ENCODE measurements around the gene PANK2.
"Not testable (repeated sequence)": the region's sequence is repeated elsewhere in the genome, so short reads cannot be mapped to it uniquely, and the experiment has no call there.

The PANK2 gene

DNA sequence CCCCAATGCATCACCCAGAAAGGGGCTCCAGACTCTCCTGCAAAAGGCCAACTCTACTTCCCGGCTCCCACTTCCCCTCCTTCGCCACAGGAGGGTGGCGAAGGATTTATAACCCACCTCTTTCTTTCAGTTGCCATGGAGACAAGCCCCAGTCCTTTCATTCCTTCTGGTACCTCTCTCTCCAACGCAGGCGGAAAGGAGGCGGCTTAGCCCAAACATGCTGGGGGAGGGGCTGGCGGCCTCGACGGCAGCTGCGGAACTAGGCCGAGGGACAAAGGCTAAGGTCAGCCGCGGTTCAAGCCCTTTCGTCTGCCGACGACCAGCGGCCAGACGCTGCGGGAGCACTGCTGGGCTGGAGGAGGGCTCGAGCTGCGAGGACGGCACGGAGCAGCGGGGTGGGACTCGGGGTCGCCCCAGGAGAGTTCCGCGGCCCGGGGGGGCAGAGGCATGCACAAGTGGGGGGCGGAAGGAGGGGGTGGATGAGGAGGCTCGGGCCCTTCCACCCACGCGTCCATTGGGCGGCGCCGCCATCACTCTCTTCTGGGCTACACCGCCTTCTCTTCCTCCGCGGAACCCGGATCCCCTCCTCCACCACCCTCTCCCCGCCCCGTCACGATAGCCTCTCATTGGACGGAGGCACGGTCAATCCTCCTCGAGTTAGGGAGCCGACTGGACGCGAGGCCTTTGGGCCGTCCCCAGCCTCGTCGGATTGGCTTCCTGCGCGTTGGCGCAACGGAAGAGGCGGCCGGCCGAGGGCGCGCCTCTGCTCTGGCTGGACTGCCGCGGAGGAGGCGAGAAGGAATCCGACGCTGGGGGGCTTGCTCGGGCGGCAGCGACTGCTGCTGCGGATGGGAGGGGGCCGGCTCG lies at the start of gene PANK2:
PANK2 (plus strand) TSS at position 766 of the 867 bp plus-strand sequence.
- peak; percentile 95 to 97 (median 95) for DNase-seq (ENCODE audit: low read depth in 2 of 3, low spot score in 1 of 3)

GRCh38 chr20:3840201-3840600 lies 49.0 kb upstream of the PANK2 start:
- not testable (repeated sequence) for DNase-seq (ENCODE audit: low read depth in 2 of 3, low spot score in 1 of 3)

DNA sequence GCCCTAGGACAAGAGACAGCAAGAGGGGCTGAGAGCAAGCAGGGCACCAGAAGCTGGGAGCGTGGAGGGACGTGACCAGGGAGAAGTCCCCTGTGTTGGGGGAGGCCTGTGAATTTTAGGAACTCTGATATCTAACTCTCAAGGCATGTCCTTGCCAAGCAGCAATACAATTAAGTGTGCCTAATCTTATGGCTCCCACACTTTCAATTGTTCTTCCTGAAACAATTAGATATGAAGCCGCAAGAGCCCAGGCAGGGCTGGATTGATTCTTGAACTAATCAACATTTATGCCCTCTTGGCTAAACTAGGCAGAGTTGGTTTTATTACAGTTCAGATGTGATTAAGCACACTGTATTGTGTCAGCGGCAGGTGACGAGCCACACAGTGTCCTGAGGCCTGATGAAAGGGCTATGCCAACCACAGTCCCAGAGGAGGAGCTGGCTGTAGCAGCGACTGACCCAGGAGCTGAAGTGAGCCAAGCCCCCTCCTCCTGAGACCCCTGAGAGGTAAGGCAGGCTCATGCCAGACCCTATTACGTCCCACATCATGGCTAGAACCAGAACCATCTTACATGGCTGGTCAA lies 46.7 kb upstream of the PANK2 start:
- no peak for DNase-seq (ENCODE audit: low read depth in 2 of 3, low spot score in 1 of 3)

GRCh38 chr20:3843490-3843889 lies 45.7 kb upstream of the PANK2 start:
- DNase-seq (ENCODE audit: low read depth in 2 of 3, low spot score in 1 of 3) = no peak

DNA sequence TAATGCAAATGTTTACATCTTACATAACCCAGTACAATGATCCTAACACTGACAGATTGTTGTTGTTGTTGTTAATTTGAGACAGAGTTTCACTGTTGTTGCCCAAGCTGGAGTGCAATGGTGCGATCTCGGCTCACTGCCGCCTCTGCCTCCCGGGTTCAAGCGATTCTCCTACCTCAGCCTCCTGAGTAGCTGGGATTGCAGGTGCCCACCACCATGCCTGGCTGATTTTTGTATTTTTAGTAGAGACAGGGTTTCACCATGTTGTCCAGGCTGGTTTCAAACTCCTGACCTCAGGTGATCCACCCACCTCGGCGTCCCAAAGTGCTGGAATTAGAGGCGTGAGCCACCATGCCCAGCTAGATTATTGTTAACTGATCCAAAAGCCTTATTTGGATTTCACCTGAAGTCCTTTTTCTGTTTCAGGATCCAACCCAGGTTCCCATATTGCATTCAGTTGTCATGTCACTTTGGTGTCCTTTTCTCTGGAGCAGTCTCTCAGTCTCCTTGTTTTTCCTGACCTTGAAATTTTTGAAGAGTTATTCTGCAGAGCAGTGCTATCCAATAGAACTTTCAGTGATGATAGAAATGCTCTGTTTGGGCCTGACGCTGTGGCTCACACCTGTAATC lies 45.1 kb upstream of the PANK2 start:
- DNase-seq (ENCODE audit: low read depth in 2 of 3, low spot score in 1 of 3) = not testable (repeated sequence)

DNA sequence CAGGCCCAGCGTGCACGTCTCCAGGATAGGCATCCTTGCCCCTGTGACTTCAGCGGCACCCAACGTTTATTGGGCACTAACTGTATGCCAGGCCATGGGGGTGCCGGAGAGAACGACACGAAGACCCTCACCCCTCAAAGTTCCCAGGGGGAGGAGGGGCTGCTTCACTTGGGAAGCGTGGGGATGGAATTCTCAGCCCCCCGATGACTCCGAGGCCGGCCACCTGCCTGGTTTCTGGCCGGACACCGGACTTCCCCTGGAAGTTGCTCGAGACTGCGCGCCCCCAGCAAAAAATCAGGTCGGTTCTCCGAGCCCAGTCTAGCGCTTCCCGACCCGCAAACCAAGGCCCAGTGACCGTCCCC lies 42.8 kb upstream of the PANK2 start:
- no peak for DNase-seq (ENCODE audit: low read depth in 2 of 3, low spot score in 1 of 3)

DNA sequence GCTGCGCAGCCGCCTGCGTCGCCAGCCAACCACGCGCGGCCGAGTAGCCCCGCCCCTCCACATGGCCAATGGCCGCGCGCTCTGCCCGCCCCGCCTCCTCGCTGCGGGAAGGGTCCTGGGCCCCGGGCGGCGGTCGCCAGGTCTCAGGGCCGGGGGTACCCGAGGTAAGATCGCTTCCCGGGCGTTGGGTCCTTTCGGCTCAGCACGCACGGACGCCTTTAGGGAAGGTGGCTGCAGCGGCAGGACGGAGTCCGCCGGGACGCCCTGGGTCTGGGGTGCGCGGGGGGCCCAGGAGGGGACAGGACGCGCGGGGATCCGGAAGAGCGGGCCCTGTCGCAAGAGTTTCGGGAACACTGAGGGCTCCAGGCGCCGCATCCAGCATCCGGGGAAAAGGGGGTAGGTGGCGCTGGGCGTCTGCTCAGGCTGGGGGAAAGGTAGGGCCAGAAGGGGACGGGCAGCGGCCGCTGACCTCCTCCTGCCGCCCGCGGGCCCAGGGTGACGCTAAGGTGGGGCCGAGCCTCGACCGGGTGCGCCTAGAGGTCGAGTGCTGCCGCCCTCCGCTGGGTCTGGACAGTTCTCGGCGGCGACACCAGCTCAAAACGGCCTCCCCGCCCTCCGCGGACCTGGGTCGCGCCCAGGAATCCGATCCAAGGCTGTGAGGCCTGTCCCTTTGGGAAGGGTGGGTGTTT lies 42.3 kb upstream of the PANK2 start, which contains the start of gene MAVS:
MAVS (plus strand) TSS at position 95 of the 689 bp plus-strand sequence. CDS start 7,791 bp downstream, outside the sequence.
- DNase-seq (ENCODE audit: low read depth in 2 of 3, low spot score in 1 of 3) = peak; percentile 69 to 85 (median 79)

GRCh38 chr20:3847429-3847940 lies 41.7 kb upstream of the PANK2 start:
- DNase-seq (ENCODE audit: low read depth in 2 of 3, low spot score in 1 of 3) = no peak

DNA sequence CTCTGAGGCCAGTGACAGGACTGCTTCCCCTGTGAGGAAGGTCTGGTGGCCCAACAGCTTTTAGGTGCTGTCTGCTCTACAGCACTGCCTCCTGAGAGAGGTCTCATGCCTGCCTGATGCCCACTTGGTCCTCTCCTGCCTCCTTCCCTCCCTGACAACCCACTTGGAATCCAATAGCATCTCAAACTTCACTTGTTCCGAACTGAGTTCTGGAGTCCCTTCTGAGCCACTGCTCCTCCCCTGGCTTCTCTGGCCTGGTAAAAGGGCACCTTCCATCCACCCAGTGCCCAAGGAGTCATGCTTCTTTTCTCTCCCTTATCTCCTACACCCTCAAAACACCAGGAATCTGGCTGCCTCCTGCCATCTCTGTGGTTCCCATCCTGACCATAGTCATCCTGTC lies 40.6 kb upstream of the PANK2 start:
- no peak for DNase-seq (ENCODE audit: low read depth in 2 of 3, low spot score in 1 of 3)

GRCh38 chr20:3854462-3854871 lies 34.7 kb upstream of the PANK2 start:
- no peak for DNase-seq (ENCODE audit: low read depth in 2 of 3, low spot score in 1 of 3)

- DNase-seq (ENCODE audit: low read depth in 2 of 3, low spot score in 1 of 3) = no peak
Observed at GRCh38 chr20:3857405-3857804, 31.8 kb upstream of the PANK2 start.

- no peak for DNase-seq (ENCODE audit: low read depth in 2 of 3, low spot score in 1 of 3)
Observed at GRCh38 chr20:3858689-3859088, 30.5 kb upstream of the PANK2 start.

- DNase-seq (ENCODE audit: low read depth in 2 of 3, low spot score in 1 of 3) = no peak
Observed at GRCh38 chr20:3861191-3861590, 28.0 kb upstream of the PANK2 start.

GRCh38 chr20:3862333-3862732 lies 26.9 kb upstream of the PANK2 start:
- DNase-seq (ENCODE audit: low read depth in 2 of 3, low spot score in 1 of 3) = no peak

- DNase-seq (ENCODE audit: low read depth in 2 of 3, low spot score in 1 of 3) = no peak
Observed at GRCh38 chr20:3863317-3863716, 25.9 kb upstream of the PANK2 start.

- DNase-seq (ENCODE audit: low read depth in 2 of 3, low spot score in 1 of 3) = no peak
Observed at GRCh38 chr20:3864518-3864917, 24.7 kb upstream of the PANK2 start.

GRCh38 chr20:3865152-3865886 lies 23.9 kb upstream of the PANK2 start:
- DNase-seq (ENCODE audit: low read depth in 2 of 3, low spot score in 1 of 3) = no peak

DNA sequence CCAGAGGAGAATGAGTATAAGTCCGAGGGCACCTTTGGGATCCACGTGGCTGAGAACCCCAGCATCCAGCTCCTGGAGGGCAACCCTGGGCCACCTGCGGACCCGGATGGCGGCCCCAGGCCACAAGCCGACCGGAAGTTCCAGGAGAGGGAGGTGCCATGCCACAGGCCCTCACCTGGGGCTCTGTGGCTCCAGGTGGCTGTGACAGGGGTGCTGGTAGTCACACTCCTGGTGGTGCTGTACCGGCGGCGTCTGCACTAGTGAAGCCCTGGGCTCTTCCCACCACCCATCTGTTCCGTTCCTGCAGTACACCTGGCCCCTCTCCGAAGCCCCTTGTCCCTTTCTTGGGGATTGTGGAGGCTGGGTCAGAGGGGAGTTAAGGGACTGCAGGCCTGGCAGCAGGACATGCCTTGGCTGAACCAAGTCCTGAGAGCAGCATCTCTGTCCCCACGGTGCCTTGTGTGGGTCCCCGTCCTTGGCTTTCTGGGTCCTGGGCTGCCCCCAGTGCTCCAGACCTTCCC lies 23.2 kb upstream of the PANK2 start:
- DNase-seq (ENCODE audit: low read depth in 2 of 3, low spot score in 1 of 3) = no peak

- no peak for DNase-seq (ENCODE audit: low read depth in 2 of 3, low spot score in 1 of 3)
Observed at GRCh38 chr20:3866464-3866863, 22.7 kb upstream of the PANK2 start.

GRCh38 chr20:3867802-3868201 lies 21.4 kb upstream of the PANK2 start:
- DNase-seq (ENCODE audit: low read depth in 2 of 3, low spot score in 1 of 3) = no peak

All from stimulated activated CD4-positive, alpha-beta T cell treated with anti-CD3 and anti-CD28 coated beads, Interleukin-12 subunit alpha, Interleukin-12 subunit beta, amount 100 ng/mL, for 48 hours (primary cell).